ENCODE measurements around the gene TPGS1.
A peak's percentile ranks its signal among the peaks of the same experiment; 100 is the strongest.

Gene TPGS1

DNA sequence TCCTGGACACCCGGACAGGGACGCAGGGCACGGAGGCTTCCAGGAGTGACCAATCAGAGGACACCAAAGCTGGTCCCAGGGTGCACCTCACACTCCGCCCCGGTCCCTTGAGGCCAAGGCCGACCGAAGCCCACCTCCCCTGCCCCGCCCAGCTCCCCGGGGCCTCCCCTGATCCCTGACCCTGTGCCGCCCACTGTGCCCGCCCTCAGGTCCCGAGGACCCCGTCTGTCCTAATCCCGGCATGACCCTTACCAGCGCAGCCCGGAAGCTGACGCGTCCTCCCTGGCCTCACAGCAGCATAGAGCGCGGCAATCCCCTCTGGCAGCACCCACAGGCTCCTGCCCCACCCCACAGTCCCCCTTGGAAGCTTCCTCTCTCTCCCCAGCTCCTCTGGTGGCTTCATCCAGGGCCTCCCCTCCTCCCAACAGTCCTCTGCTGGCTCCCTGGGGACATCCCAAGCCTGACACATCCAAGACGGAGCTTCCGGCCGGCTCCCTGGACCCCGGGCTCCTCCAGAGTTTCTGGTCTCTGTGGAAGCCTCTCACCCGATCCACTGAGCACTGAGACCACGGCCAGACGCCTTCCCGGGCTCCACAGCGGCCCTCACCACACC lies 16.9 kb downstream of the TPGS1 start:
- TF ChIP-seq, protein P1, sequence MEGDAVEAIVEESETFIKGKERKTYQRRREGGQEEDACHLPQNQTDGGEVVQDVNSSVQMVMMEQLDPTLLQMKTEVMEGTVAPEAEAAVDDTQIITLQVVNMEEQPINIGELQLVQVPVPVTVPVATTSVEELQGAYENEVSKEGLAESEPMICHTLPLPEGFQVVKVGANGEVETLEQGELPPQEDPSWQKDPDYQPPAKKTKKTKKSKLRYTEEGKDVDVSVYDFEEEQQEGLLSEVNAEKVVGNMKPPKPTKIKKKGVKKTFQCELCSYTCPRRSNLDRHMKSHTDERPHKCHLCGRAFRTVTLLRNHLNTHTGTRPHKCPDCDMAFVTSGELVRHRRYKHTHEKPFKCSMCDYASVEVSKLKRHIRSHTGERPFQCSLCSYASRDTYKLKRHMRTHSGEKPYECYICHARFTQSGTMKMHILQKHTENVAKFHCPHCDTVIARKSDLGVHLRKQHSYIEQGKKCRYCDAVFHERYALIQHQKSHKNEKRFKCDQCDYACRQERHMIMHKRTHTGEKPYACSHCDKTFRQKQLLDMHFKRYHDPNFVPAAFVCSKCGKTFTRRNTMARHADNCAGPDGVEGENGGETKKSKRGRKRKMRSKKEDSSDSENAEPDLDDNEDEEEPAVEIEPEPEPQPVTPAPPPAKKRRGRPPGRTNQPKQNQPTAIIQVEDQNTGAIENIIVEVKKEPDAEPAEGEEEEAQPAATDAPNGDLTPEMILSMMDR (IDR thresholded peaks at IDR 0.05; ENCODE audit: borderline replicate concordance, extremely low read depth, low read length, poor library complexity, severe bottlenecking) = no peak
- no peak for TF ChIP-seq EZH2 (IDR thresholded peaks at IDR 0.05; ENCODE audit: borderline replicate concordance, low read depth, low read length, severe bottlenecking)
- no peaks in the 10 kb centered on the region for H3K9me3 ChIP-seq (ENCODE audit: insufficient read depth, low read length, severe bottlenecking)
- H3K4me3 ChIP-seq (ENCODE audit: low read depth in 1 of 2, low read length in 2 of 2) = no peak overlapping the region
- H3K27ac ChIP-seq (ENCODE audit: low read length) = no peak overlapping the region
- H4K20me1 ChIP-seq (ENCODE audit: insufficient read depth, low read length) = no peaks in the 10 kb centered on the region
- no peaks in the 10 kb centered on the region for H3K4me1 ChIP-seq (ENCODE audit: insufficient read depth, low read length)
- no peaks in the 10 kb centered on the region for H3K79me2 ChIP-seq (ENCODE audit: insufficient read depth, low read length)
- no peaks in the 10 kb centered on the region; the same call in 1 of the 2 replicates for H3K36me3 ChIP-seq (ENCODE audit: insufficient read depth, low read length)
- H3K9ac ChIP-seq (ENCODE audit: low read depth, low read length) = no peak overlapping the region
- ATAC-seq (ENCODE audit: insufficient read depth, low read depth) = peak; percentile 27; the same call in 1 of the 3 replicates
- H3K4me2 ChIP-seq (ENCODE audit: insufficient read depth, low read length) = no peak overlapping the region
- no peak overlapping the region for H2AFZ ChIP-seq (ENCODE audit: low read depth, low read length)
- no peak for DNase-seq
- no peaks in the 10 kb centered on the region for H3K27me3 ChIP-seq (ENCODE audit: insufficient read depth, low read length, poor library complexity)

DNA sequence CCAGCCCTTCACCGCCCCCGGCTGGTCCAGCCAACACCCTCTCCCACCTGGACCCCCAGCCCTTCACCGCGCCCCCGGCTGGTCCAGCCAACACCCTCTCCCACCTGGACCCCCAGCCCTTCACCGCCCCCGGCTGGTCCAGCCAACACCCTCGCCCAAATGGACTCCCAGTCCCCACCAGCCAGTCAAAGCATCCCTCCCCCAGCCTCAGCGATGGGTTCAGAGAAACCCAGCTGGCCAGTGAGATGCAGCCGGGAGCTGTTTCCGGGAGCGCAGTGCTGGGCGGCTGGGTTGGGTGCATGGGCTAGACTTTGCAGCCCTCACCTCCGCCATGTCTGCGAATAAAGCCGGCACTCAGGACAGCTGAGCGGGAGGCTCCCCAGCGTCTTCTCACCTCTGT lies 17.7 kb downstream of the TPGS1 start:
- no peak overlapping the region for H3K9ac ChIP-seq (ENCODE audit: low read depth, low read length)
- no peak overlapping the region for H3K27ac ChIP-seq (ENCODE audit: low read length)
- TF ChIP-seq, protein P1 (IDR thresholded peaks at IDR 0.05; ENCODE audit: borderline replicate concordance, extremely low read depth, low read length, poor library complexity, severe bottlenecking) = no peak
- TF ChIP-seq EZH2 (IDR thresholded peaks at IDR 0.05; ENCODE audit: borderline replicate concordance, low read depth, low read length, severe bottlenecking) = no peak
- peaks cover under 1% of the 10 kb centered on the region; the same call in 1 of the 2 replicates for H3K4me1 ChIP-seq (ENCODE audit: insufficient read depth, low read length)
- no peak overlapping the region for H2AFZ ChIP-seq (ENCODE audit: low read depth, low read length)
- no peaks in the 10 kb centered on the region for H3K27me3 ChIP-seq (ENCODE audit: insufficient read depth, low read length, poor library complexity)
- H3K36me3 ChIP-seq (ENCODE audit: insufficient read depth, low read length) = no peaks in the 10 kb centered on the region
- H3K79me2 ChIP-seq (ENCODE audit: insufficient read depth, low read length) = no peaks in the 10 kb centered on the region
- DNase-seq (no peak), ATAC-seq (ENCODE audit: insufficient read depth, low read depth) (no peak; the same call in 2 of the 3 replicates)
- H3K9me3 ChIP-seq (ENCODE audit: insufficient read depth, low read length, severe bottlenecking) = no peaks in the 10 kb centered on the region
- no peaks in the 10 kb centered on the region for H4K20me1 ChIP-seq (ENCODE audit: insufficient read depth, low read length)
- no peak overlapping the region for H3K4me3 ChIP-seq (ENCODE audit: low read depth in 1 of 2, low read length in 2 of 2)
- H3K4me2 ChIP-seq (ENCODE audit: insufficient read depth, low read length) = no peak overlapping the region

DNA sequence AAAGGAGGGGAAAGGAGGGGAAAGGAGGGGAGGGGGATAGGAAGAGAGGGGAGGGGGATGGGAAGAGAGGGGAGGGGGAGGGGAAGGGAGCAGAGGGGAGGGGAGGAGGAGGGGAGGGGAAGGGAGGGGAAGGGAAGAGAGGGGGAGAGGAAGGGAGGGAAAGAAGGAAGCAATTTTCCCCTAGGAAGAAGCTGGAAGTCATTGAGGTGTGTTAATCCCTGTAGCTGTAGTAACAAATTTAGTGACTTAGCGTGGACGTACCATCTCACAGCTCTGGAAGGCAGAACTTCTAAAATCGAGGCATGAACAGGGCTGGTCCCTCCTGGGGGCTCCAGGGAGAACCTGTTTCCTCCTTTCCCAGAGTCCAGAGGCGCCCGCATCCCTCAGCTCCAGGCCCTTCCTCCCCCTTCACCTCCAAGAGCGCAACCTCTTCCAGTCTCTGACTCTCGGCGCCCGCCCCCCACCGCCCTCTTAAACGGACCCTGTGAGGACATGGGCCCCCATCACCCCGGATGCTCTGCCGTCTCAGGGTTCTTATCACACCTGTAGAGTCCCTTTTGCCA lies 18.6 kb downstream of the TPGS1 start:
- Histone ChIP-seq H3K79me2 (ENCODE audit: insufficient read depth, low read length) (no peaks in the 10 kb centered on the region), H3K27ac (ENCODE audit: low read length) (no peak overlapping the region), H3K9me3 (ENCODE audit: insufficient read depth, low read length, severe bottlenecking) (no peaks in the 10 kb centered on the region), H2AFZ (ENCODE audit: low read depth, low read length) (no peak overlapping the region), H4K20me1 (ENCODE audit: insufficient read depth, low read length) (no peaks in the 10 kb centered on the region), H3K4me3 (ENCODE audit: low read depth in 1 of 2, low read length in 2 of 2) (no peak overlapping the region), H3K36me3 (ENCODE audit: insufficient read depth, low read length) (no peaks in the 10 kb centered on the region), H3K27me3 (ENCODE audit: insufficient read depth, low read length, poor library complexity) (no peaks in the 10 kb centered on the region), H3K9ac (ENCODE audit: low read depth, low read length) (no peak overlapping the region), H3K4me1 (ENCODE audit: insufficient read depth, low read length) (peaks cover 9% of the 10 kb centered on the region), H3K4me2 (ENCODE audit: insufficient read depth, low read length) (no peak overlapping the region)
- no peak for DNase-seq
- no peak for ATAC-seq (ENCODE audit: insufficient read depth, low read depth)
- TF ChIP-seq EZH2 (IDR thresholded peaks at IDR 0.05; ENCODE audit: borderline replicate concordance, low read depth, low read length, severe bottlenecking) = no peak
- TF ChIP-seq, protein P1 (IDR thresholded peaks at IDR 0.05; ENCODE audit: borderline replicate concordance, extremely low read depth, low read length, poor library complexity, severe bottlenecking) = no peak

All from DND-41 (cell line).